K562 (cell line): ENCODE measurements around the gene SPI1. TPM values are rescaled to one million over a fixed set of nuclear protein-coding genes. Genes with fewer than 3 reads are reported as not detected.

Experiments
- BCOR ChIP-seq: fragments of 450-650 bp; IDR thresholded peaks from 2 replicates; pipeline ENCODE4 v1.6.1; 2016
- BRD9 ChIP-seq: fragments of 450-650 bp; IDR thresholded peaks from 2 replicates; pipeline ENCODE4 v1.6.1; 2018; ENCODE audit warnings: low read depth; ENCODE audit not compliant: partially characterized antibody
- CREM ChIP-seq: IDR thresholded peaks from 2 replicates; pipeline ENCODE4 v1.6.1; 2014; ENCODE audit warnings: antibody characterized with exemption, low read depth
- CTCFL ChIP-seq: IDR thresholded peaks from 2 replicates; pipeline ENCODE4 v1.6.1; 2011; ENCODE audit warnings: borderline replicate concordance, low read depth, mild to moderate bottlenecking, moderate library complexity, low read length; ENCODE audit not compliant: insufficient read depth, poor library complexity, severe bottlenecking
- GATAD2A ChIP-seq: fragments of 450-650 bp; IDR thresholded peaks from 2 replicates; pipeline ENCODE4 v1.6.1; 2017
- HMG20A ChIP-seq: fragments of 450-650 bp; formaldehyde crosslinking; conservative IDR thresholded peaks from 2 replicates; pipeline ENCODE4 v1.4.0; 2020; ENCODE audit warnings: mild to moderate bottlenecking, mixed read lengths
- MED1 ChIP-seq: sonication (generic); formaldehyde crosslinking; IDR thresholded peaks from 2 replicates; pipeline ENCODE4 v1.8.1; 2023; ENCODE audit warnings: missing genetic modification reagents, borderline replicate concordance
- NEUROD1 ChIP-seq: fragments of 150-350 bp; IDR thresholded peaks from 2 replicates; pipeline ENCODE4 v1.6.1; 2014; ENCODE audit warnings: borderline replicate concordance, low read length, low read depth; ENCODE audit not compliant: partially characterized antibody
- NR3C1 ChIP-seq: sonication (generic); formaldehyde crosslinking; IDR thresholded peaks from 2 replicates; pipeline ENCODE4 v1.8.1; 2022; ENCODE audit warnings: missing genetic modification reagents
- PHB ChIP-seq: fragments of 250-450 bp; sonication (Bioruptor Pico); IDR thresholded peaks from 2 replicates; pipeline ENCODE4 v1.5.0; 2021
- PHF8 ChIP-seq: fragments of 200-600 bp; sonication (generic); IDR thresholded peaks from 2 replicates; pipeline ENCODE4 v1.6.1; 2012; ENCODE audit warnings: mixed run types, mild to moderate bottlenecking, inconsistent platforms, low read length, moderate library complexity, borderline replicate concordance
- POLR2G ChIP-seq: fragments of 200-400 bp; formaldehyde crosslinking; IDR thresholded peaks from 2 replicates; pipeline ENCODE4 v1.6.1; 2017; ENCODE audit warnings: low read depth, mild to moderate bottlenecking, antibody characterized with exemption, low read length, moderate library complexity
- PURB ChIP-seq: sonication (generic); formaldehyde crosslinking; IDR thresholded peaks from 2 replicates; pipeline ENCODE4 v1.9.0; 2021; ENCODE audit warnings: low read depth, mild to moderate bottlenecking, missing genetic modification reagents
- SAFB2 ChIP-seq: fragments of 200-400 bp; formaldehyde crosslinking; IDR thresholded peaks from 2 replicates; pipeline ENCODE4 v1.6.1; 2018; ENCODE audit warnings: borderline replicate concordance, low read length, low read depth, moderate library complexity; ENCODE audit not compliant: severe bottlenecking
- VEZF1 ChIP-seq: fragments of 200-800 bp; sonication (Bioruptor generic); IDR thresholded peaks from 2 replicates; pipeline ENCODE4 v1.6.1; 2017; ENCODE audit warnings: missing genetic modification characterization, missing compliant biosample characterization
- YY1 ChIP-seq, 3 experiments: IDR thresholded peaks; 2 replicates each; pipeline ENCODE4 v1.6.1; 2011; ENCODE audit warnings: low read length in 2 of 3, mild to moderate bottlenecking in 2 of 3, moderate library complexity in 2 of 3, borderline replicate concordance in 1 of 3, control low read depth in 1 of 3, low read depth in 1 of 3; ENCODE audit not compliant: insufficient read depth in 3 of 3, insufficient replicate concordance in 2 of 3, control insufficient read depth in 1 of 3, insufficient read length in 1 of 3; ENCODE audit errors: extremely low read depth in 1 of 3
- ZNF124 ChIP-seq: sonication (generic); formaldehyde crosslinking; IDR thresholded peaks from 2 replicates; pipeline ENCODE4 v1.8.1; 2022; ENCODE audit warnings: missing genetic modification reagents
- ZNF77 ChIP-seq: fragments of 250-450 bp; sonication (Bioruptor Pico); IDR thresholded peaks from 2 replicates; pipeline ENCODE4 v1.5.0; 2020
- polyA plus RNA-seq, 8 experiments: library from polyadenylated mRNA; depleted of rRNA in 4 of 8; stranded (reverse) in 5 of 8; unstranded in 3 of 8; fragments of >200 nt; fragmentation: Nextera tagmentation in 2 of 8; fragmentation: Illumina TruSeq in 1 of 8; extraction: Ambion mirVana in 2 of 8; extraction: Trizol in 1 of 8; gene quantifications; 2 replicates each; pipeline versions ENCODE4 v1.2.1 to v1.2.3, GENCODE V29; 2011 to 2014; ENCODE audit warnings: inconsistent platforms in 1 of 8, missing spikeins in 1 of 8
- total RNA-seq, 7 experiments: library from RNA; depleted of rRNA in 6 of 7; stranded (reverse); fragments of >200 nt in 6 of 7; fragmentation: Illumina TruSeq in 2 of 7; extraction: Trizol in 2 of 7; gene quantifications; 2 replicates each; pipeline versions ENCODE4 v1.2.1 to v1.2.3, GENCODE V29; 2011 to 2021; ENCODE audit warnings: low replicate concordance in 1 of 7
- TF ChIP-seq, protein P1 (sequence below): sonication (generic); formaldehyde crosslinking; IDR thresholded peaks from 2 replicates; pipeline ENCODE4 v1.8.0; 2022; ENCODE audit warnings: missing genetic modification reagents, mild to moderate bottlenecking, moderate library complexity, borderline replicate concordance
- TF ChIP-seq, protein P2 (sequence below): fragments of 250-450 bp; sonication (Bioruptor Pico); IDR thresholded peaks from 2 replicates; pipeline ENCODE4 v1.5.0; 2020; ENCODE audit warnings: mild to moderate bottlenecking, borderline replicate concordance

SPI1 gene
- total and polyA plus RNA-seq, 9 of the 15 experiments (the other 6 are each of a cell fraction or from before 2014, with no cell fraction given) = 0.10 to 33.7 (median 10.3) TPM

DNA sequence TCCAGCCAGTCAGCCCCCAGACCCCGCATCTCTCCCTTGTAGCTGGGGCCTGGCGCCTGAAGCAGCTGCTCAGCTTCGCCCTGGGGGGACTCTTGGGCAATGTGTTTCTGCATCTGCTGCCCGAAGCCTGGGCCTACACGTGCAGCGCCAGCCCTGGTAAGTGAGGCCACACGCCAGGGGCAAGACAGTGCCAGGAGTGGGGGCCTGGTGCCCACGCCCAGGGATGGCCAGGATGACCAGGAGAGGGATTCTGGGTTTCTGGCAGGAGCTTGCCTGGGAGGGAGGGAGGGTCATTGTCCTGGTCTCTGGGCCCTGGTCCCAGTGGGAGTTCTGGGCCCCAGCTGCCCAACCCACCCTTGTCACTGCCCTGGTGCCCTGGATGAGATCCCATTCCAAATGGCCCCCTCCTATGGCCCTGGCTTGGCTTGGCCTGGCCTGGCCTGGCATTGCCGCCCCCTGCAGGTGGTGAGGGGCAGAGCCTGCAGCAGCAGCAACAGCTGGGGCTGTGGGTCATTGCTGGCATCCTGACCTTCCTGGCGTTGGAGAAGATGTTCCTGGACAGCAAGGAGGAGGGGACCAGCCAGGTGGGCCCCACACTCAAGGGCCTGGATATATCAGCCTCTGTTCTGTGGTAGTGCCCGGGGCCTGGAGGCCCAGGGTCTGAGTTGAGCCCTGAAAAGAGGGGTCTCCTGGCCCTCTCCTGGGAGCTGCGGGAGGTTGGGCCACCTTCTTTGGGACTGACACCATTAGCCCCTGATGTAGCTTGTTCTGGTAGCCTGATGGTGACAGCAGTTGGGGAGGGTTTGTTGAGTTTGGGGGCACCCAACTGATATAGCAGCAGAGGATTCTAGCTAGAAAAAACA, 33.8 kb upstream of the SPI1 start (continued):
- TF ChIP-seq, protein P1, sequence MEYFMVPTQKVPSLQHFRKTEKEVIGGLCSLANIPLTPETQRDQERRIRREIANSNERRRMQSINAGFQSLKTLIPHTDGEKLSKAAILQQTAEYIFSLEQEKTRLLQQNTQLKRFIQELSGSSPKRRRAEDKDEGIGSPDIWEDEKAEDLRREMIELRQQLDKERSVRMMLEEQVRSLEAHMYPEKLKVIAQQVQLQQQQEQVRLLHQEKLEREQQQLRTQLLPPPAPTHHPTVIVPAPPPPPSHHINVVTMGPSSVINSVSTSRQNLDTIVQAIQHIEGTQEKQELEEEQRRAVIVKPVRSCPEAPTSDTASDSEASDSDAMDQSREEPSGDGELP (CRISPR knock-in tag) = peak; percentile 95
- TF ChIP-seq CREM (0 out of 2 replicates have a peak, but pooled peaks have one; percentile 14), HMG20A (CRISPR knock-in tag) (no peak), CTCFL (peak; percentile 72), VEZF1 (CRISPR knock-in tag) (peak; percentile 21; the same call in 1 of the 2 replicates), NR3C1 (CRISPR knock-in tag) (no peak), SAFB2 (no peak), ZNF124 (CRISPR knock-in tag) (no peak), PHB (no peak), MED1 (CRISPR knock-in tag) (no peak), NEUROD1 (no peak), GATAD2A (no peak), PHF8 (no peak), ZNF77 (CRISPR knock-in tag) (no peak), YY1 (IDR thresholded peaks at IDR 0.05; ENCODE audit: borderline replicate concordance in 1 of 3, control insufficient read depth in 1 of 3, extremely low read depth in 1 of 3, insufficient read depth in 3 of 3, insufficient read length in 1 of 3, insufficient replicate concordance in 2 of 3, low read depth in 1 of 3, low read length in 2 of 3) (peak in 1 of 3 experiments; percentile 17), BCOR (no peak), POLR2G (peak; percentile 38; the same call in 1 of the 2 replicates), BRD9 (no peak), PURB (CRISPR knock-in tag) (no peak)
- TF ChIP-seq, protein P2, sequence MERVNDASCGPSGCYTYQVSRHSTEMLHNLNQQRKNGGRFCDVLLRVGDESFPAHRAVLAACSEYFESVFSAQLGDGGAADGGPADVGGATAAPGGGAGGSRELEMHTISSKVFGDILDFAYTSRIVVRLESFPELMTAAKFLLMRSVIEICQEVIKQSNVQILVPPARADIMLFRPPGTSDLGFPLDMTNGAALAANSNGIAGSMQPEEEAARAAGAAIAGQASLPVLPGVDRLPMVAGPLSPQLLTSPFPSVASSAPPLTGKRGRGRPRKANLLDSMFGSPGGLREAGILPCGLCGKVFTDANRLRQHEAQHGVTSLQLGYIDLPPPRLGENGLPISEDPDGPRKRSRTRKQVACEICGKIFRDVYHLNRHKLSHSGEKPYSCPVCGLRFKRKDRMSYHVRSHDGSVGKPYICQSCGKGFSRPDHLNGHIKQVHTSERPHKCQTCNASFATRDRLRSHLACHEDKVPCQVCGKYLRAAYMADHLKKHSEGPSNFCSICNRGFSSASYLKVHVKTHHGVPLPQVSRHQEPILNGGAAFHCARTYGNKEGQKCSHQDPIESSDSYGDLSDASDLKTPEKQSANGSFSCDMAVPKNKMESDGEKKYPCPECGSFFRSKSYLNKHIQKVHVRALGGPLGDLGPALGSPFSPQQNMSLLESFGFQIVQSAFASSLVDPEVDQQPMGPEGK (CRISPR knock-in tag) = no peak
